PFSK-1 (cell line): ENCODE results near the gene GSTO2.
A peak's percentile ranks its signal among the peaks of the same experiment; 100 is the strongest.

ENCODE experiments used
- FOXP2 ChIP-seq: optimal IDR thresholded peaks from 2 replicates; pipeline ENCODE3; 2011; ENCODE audit warnings: borderline replicate concordance, control low read depth, inconsistent platforms; ENCODE audit not compliant: insufficient read depth; ENCODE audit errors: extremely low read length, extremely low read depth
- POLR2AphosphoS5 ChIP-seq: IDR thresholded peaks from 2 replicates; pipeline ENCODE4 v1.6.1; 2012; ENCODE audit warnings: low read depth, mild to moderate bottlenecking, control low read depth, low read length, moderate library complexity
- SIN3A ChIP-seq: IDR thresholded peaks from 2 replicates; pipeline ENCODE4 v1.6.1; 2012; ENCODE audit warnings: mild to moderate bottlenecking, low read length, moderate library complexity, borderline replicate concordance; ENCODE audit not compliant: insufficient read depth
- TAF1 ChIP-seq: IDR thresholded peaks from 2 replicates; pipeline ENCODE4 v1.6.1; 2012; ENCODE audit warnings: low read length, control low read depth, borderline replicate concordance; ENCODE audit not compliant: insufficient read depth
- TF ChIP-seq, protein P1 (sequence below), 2 experiments: IDR thresholded peaks; 2 replicates each; pipeline versions ENCODE4 v1.6.1 to v1.8.0; 2011 to 2012; ENCODE audit warnings: low read depth in 2 of 2, low read length in 2 of 2, control low read depth in 1 of 2, inconsistent platforms in 1 of 2, mild to moderate bottlenecking in 1 of 2, moderate library complexity in 1 of 2; ENCODE audit not compliant: insufficient read depth in 1 of 2

Gene GSTO2

DNA sequence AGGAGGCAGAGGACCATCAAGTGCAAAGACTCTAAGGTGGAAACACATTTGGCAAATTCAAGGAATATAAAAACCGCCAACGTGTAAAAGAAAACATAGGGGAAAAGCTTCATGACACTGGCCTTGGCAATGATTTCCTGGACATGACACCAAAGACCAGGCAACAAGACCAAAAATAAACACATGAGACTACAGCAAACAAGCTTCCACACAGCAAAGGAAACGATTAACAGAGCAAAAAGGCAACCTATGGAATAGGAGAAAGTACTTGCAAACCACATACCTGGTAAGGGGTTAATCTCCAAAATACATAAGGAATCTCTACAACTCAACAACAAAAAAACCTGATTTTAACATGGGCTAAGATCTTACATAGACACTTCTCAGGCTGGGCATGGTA is 10.8 kb upstream of the GSTO2 start:
- TF ChIP-seq TAF1 (no peak), SIN3A (no peak), FOXP2 (no peak), POLR2AphosphoS5 (no peak)
- TF ChIP-seq, protein P1, sequence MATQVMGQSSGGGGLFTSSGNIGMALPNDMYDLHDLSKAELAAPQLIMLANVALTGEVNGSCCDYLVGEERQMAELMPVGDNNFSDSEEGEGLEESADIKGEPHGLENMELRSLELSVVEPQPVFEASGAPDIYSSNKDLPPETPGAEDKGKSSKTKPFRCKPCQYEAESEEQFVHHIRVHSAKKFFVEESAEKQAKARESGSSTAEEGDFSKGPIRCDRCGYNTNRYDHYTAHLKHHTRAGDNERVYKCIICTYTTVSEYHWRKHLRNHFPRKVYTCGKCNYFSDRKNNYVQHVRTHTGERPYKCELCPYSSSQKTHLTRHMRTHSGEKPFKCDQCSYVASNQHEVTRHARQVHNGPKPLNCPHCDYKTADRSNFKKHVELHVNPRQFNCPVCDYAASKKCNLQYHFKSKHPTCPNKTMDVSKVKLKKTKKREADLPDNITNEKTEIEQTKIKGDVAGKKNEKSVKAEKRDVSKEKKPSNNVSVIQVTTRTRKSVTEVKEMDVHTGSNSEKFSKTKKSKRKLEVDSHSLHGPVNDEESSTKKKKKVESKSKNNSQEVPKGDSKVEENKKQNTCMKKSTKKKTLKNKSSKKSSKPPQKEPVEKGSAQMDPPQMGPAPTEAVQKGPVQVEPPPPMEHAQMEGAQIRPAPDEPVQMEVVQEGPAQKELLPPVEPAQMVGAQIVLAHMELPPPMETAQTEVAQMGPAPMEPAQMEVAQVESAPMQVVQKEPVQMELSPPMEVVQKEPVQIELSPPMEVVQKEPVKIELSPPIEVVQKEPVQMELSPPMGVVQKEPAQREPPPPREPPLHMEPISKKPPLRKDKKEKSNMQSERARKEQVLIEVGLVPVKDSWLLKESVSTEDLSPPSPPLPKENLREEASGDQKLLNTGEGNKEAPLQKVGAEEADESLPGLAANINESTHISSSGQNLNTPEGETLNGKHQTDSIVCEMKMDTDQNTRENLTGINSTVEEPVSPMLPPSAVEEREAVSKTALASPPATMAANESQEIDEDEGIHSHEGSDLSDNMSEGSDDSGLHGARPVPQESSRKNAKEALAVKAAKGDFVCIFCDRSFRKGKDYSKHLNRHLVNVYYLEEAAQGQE (IDR thresholded peaks at IDR 0.05; ENCODE audit: insufficient read depth in 1 of 2, low read depth in 2 of 2, low read length in 2 of 2) = no peak

DNA sequence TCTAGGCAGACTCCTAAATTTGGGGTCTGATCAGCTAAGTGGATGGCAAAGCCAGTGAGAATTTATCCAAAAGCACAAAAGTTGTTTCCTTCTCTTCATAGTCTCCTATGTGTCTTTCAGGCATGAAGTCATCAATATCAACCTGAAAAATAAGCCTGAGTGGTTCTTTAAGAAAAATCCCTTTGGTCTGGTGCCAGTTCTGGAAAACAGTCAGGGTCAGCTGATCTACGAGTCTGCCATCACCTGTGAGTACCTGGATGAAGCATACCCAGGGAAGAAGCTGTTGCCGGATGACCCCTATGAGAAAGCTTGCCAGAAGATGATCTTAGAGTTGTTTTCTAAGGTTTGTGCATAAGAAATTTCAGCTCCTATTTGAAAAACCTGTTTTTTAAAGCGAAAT is 9.5 kb upstream of the GSTO2 start:
- TF ChIP-seq POLR2AphosphoS5 = no peak

DNA sequence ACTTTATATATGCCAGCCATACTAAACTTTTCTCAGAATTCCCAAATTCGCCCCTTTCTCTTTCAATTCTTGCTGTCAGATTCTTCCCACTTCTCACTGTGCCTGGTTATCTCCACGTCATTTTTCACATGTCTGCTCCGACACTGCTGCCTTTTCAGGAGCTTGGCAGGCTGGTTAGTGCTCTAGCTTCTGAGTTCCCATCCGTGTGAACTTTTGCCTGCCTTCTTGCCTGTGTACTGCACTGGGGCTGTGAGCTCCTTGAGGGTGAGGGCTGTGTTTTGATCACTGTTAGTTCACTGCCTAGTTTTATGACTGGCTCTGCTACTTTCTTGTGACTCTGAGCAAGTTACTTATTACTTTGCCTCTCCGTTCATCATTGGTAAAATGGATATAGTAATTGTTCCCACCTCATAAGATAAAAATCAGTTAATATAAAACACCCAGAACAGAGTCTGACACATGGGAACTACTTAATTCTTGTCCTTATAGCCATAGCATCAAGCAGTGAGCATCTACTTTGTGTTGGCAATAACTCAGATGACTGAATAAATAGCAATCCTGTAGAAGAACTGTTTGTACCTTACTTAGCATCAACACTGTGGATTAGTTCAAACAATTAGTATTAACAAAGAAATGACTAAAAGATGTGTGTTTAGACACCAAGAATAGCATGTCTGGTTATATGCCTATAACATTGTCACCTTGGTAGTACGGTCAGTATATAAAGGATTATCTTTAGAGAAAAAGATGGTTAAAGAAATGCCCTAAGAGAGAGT is 8.8 kb upstream of the GSTO2 start:
- TF ChIP-seq SIN3A = no peak
- no peak for TF ChIP-seq TAF1
- TF ChIP-seq, protein P1 (IDR thresholded peaks at IDR 0.05; ENCODE audit: insufficient read depth in 1 of 2, low read depth in 2 of 2, low read length in 2 of 2) = peak in 1 of 2 experiments; percentile 68; a peak in 2 of 4 replicates
- no peak for TF ChIP-seq FOXP2
- TF ChIP-seq POLR2AphosphoS5 = no peak

DNA sequence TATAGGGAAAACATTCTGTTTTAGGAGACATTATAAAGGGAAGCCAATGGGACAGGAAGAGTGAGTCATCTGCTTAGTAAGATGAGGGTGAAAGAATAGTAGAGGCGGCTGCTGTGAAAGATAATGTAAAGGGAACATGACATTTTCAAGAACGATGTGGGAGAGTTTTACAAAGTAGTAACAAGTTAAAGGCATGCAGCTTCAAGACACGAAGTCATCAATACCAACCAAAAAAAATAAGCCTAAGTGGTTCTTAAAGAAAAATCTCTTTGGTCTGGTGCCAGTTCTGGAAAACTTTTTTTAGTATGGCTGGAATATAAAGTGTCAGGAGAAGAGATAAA is 8.2 kb upstream of the GSTO2 start:
- TF ChIP-seq POLR2AphosphoS5 (no peak), TAF1 (no peak), FOXP2 (no peak), SIN3A (no peak)
- TF ChIP-seq, protein P1 (IDR thresholded peaks at IDR 0.05; ENCODE audit: insufficient read depth in 1 of 2, low read depth in 2 of 2, low read length in 2 of 2) = no peak

DNA sequence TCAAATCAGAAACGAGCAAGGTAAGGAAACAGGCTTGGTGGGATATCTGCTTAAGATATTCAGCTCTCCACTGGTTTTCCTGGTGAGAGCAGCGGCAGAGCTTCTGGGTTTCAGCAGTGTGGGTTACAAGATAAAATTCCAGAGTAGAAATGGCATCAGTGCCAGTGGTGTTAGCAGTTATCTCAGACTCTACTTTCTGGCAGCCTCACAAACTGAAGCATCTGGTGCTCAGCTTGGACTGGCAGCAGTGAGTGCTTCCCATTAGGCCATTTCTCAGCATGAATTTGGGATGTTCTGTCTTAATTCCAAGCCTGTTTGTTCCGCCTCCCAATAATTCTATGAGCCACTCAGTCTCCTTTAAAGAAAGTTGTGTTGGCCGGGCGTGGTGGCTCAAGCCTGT is 6.9 kb upstream of the GSTO2 start:
- no peak for TF ChIP-seq SIN3A
- TF ChIP-seq, protein P1 (IDR thresholded peaks at IDR 0.05; ENCODE audit: insufficient read depth in 1 of 2, low read depth in 2 of 2, low read length in 2 of 2) = no peak
- no peak for TF ChIP-seq TAF1
- TF ChIP-seq POLR2AphosphoS5 = no peak
- TF ChIP-seq FOXP2 = no peak
